Measurements from ENCODE around the gene SYNC.
"Not testable (repeated sequence)": the region's sequence is repeated elsewhere in the genome, so short reads cannot be mapped to it uniquely, and the experiment has no call there.

SYNC gene

GRCh38 chr1:32696996-32697395 lies 5.6 kb downstream of the SYNC start:
- not testable (repeated sequence) for DNase-seq (ENCODE audit: low spot score); H3K14ac ChIP-seq (ENCODE audit: low read length)

GRCh38 chr1:32696041-32696440 lies 6.5 kb downstream of the SYNC start:
- Histone ChIP-seq H4K91ac (ENCODE audit: low read depth, low read length, poor library complexity) (no peak overlapping the region), H2BK120ac (ENCODE audit: low read depth, low read length) (no peak overlapping the region), H3K9me3 (replicated peaks in 1 of 2; ENCODE audit: control insufficient read depth in 2 of 2, insufficient read depth in 1 of 2, low read depth in 1 of 2, low read length in 2 of 2) (no peaks in the 10 kb centered on the region), H2BK12ac (ENCODE audit: low read length) (no peak overlapping the region), H4K8ac (ENCODE audit: low read depth, low read length) (no peak overlapping the region), H3K27me3 (ENCODE audit: control insufficient read depth in 3 of 3, insufficient read depth in 3 of 3, low read depth in 1 of 3, low read length in 3 of 3) (peaks cover 0 to under 1% (median 0%) of the 10 kb centered on the region in 3 experiments), H3K4me2 (ENCODE audit: insufficient read depth, low read length, poor library complexity, severe bottlenecking) (no peak overlapping the region), H3K4ac (ENCODE audit: low read length) (no peak overlapping the region), H2BK5ac (ENCODE audit: low read length) (no peak overlapping the region), H3K4me3 (ENCODE audit: low read length in 2 of 2) (no peak overlapping the region), H2AFZ (ENCODE audit: low read length) (no peak overlapping the region), H2AK5ac (ENCODE audit: low read depth, low read length) (no peak overlapping the region), H3K27ac (replicated peaks; ENCODE audit: low read length) (no peak overlapping the region), H3K79me1 (ENCODE audit: low read depth, low read length) (no peaks in the 10 kb centered on the region), H3K14ac (ENCODE audit: low read length) (no peak overlapping the region), H3K9ac (ENCODE audit: low read depth, low read length, poor library complexity) (no peak overlapping the region), H3K4me1 (ENCODE audit: control insufficient read depth in 2 of 2, insufficient read depth in 1 of 2, low read depth in 1 of 2, low read length in 2 of 2) (no peaks in the 10 kb centered on the region), H3K36me3 (replicated peaks in 1 of 2; ENCODE audit: control insufficient read depth in 2 of 2, insufficient read depth in 2 of 2, low read length in 2 of 2) (no peaks in the 10 kb centered on the region), H3K18ac (ENCODE audit: low read length) (no peak overlapping the region), H3K23ac (ENCODE audit: low read depth, low read length, poor library complexity) (no peak overlapping the region), H2BK15ac (ENCODE audit: low read length) (no peak overlapping the region)
- WGBS, 2 donors (ENCODE audit: extremely low coverage in 2 of 2, insufficient read length in 2 of 2, insufficient replicate concordance in 1 of 2) = no CpG with 5 or more reads among the region's 9 CpGs
- no peak for DNase-seq (ENCODE audit: low spot score)

More at GRCh38 chr1:32696996-32697395, 5.6 kb downstream of the SYNC start:
- not testable (repeated sequence) for H3K36me3 ChIP-seq (replicated peaks in 1 of 2; ENCODE audit: control insufficient read depth in 2 of 2, insufficient read depth in 2 of 2, low read length in 2 of 2); H2AFZ ChIP-seq (ENCODE audit: low read length); H2AK5ac ChIP-seq (ENCODE audit: low read depth, low read length); H4K91ac ChIP-seq (ENCODE audit: low read depth, low read length, poor library complexity); H2BK15ac ChIP-seq (ENCODE audit: low read length); H3K79me1 ChIP-seq (ENCODE audit: low read depth, low read length); H2BK5ac ChIP-seq (ENCODE audit: low read length); H2BK12ac ChIP-seq (ENCODE audit: low read length); H2BK120ac ChIP-seq (ENCODE audit: low read depth, low read length); H3K27ac ChIP-seq (replicated peaks; ENCODE audit: low read length); H3K4me1 ChIP-seq (ENCODE audit: control insufficient read depth in 2 of 2, insufficient read depth in 1 of 2, low read depth in 1 of 2, low read length in 2 of 2); H3K4ac ChIP-seq (ENCODE audit: low read length); H3K18ac ChIP-seq (ENCODE audit: low read length); H4K8ac ChIP-seq (ENCODE audit: low read depth, low read length); H3K4me2 ChIP-seq (ENCODE audit: insufficient read depth, low read length, poor library complexity, severe bottlenecking); H3K9ac ChIP-seq (ENCODE audit: low read depth, low read length, poor library complexity); H3K23ac ChIP-seq (ENCODE audit: low read depth, low read length, poor library complexity); H3K9me3 ChIP-seq (replicated peaks in 1 of 2; ENCODE audit: control insufficient read depth in 2 of 2, insufficient read depth in 1 of 2, low read depth in 1 of 2, low read length in 2 of 2); H3K4me3 ChIP-seq (ENCODE audit: low read length in 2 of 2)
- no CpG with 5 or more reads among the region's 8 CpGs for WGBS, 2 donors (ENCODE audit: extremely low coverage in 2 of 2, insufficient read length in 2 of 2, insufficient replicate concordance in 1 of 2)
- H3K27me3 ChIP-seq (ENCODE audit: control insufficient read depth in 3 of 3, insufficient read depth in 3 of 3, low read depth in 1 of 3, low read length in 3 of 3) = peaks cover 0 to 10% (median 7%) of the 10 kb centered on the region in 3 experiments

- H3K79me1 ChIP-seq (ENCODE audit: low read depth, low read length) = no peaks in the 10 kb centered on the region
- no peak overlapping the region for H3K4ac ChIP-seq (ENCODE audit: low read length)
- no peaks in the 10 kb centered on the region for H3K4me1 ChIP-seq (ENCODE audit: control insufficient read depth in 2 of 2, insufficient read depth in 1 of 2, low read depth in 1 of 2, low read length in 2 of 2)
- no peak overlapping the region for H2AK5ac ChIP-seq (ENCODE audit: low read depth, low read length)
- H3K9ac ChIP-seq (ENCODE audit: low read depth, low read length, poor library complexity) = no peak overlapping the region
- no peak overlapping the region for H2BK12ac ChIP-seq (ENCODE audit: low read length)
- no peak overlapping the region for H2BK15ac ChIP-seq (ENCODE audit: low read length)
- H3K27me3 ChIP-seq (ENCODE audit: control insufficient read depth in 3 of 3, insufficient read depth in 3 of 3, low read depth in 1 of 3, low read length in 3 of 3) = no peaks in the 10 kb centered on the region
- H2BK5ac ChIP-seq (ENCODE audit: low read length) = no peak overlapping the region
- no peaks in the 10 kb centered on the region for H3K9me3 ChIP-seq (replicated peaks in 1 of 2; ENCODE audit: control insufficient read depth in 2 of 2, insufficient read depth in 1 of 2, low read depth in 1 of 2, low read length in 2 of 2)
- H4K8ac ChIP-seq (ENCODE audit: low read depth, low read length) = no peak overlapping the region
- no peaks in the 10 kb centered on the region for H3K36me3 ChIP-seq (replicated peaks in 1 of 2; ENCODE audit: control insufficient read depth in 2 of 2, insufficient read depth in 2 of 2, low read length in 2 of 2)
- no peak overlapping the region for H2AFZ ChIP-seq (ENCODE audit: low read length)
- no peak overlapping the region for H3K4me2 ChIP-seq (ENCODE audit: insufficient read depth, low read length, poor library complexity, severe bottlenecking)
- no peak overlapping the region for H3K14ac ChIP-seq (ENCODE audit: low read length)
- H3K23ac ChIP-seq (ENCODE audit: low read depth, low read length, poor library complexity) = no peak overlapping the region
- no CpG with 5 or more reads among the region's 17 CpGs for WGBS, 2 donors (ENCODE audit: extremely low coverage in 2 of 2, insufficient read length in 2 of 2, insufficient replicate concordance in 1 of 2)
- no peak overlapping the region for H3K18ac ChIP-seq (ENCODE audit: low read length)
- no peak overlapping the region for H3K27ac ChIP-seq (replicated peaks; ENCODE audit: low read length)
- no peak overlapping the region for H2BK120ac ChIP-seq (ENCODE audit: low read depth, low read length)
- H4K91ac ChIP-seq (ENCODE audit: low read depth, low read length, poor library complexity) = no peak overlapping the region
- no peak for DNase-seq (ENCODE audit: low spot score)
- H3K4me3 ChIP-seq (ENCODE audit: low read length in 2 of 2) = no peak overlapping the region
Measured at GRCh38 chr1:32695098-32695904, 7.3 kb downstream of the SYNC start.

GRCh38 chr1:32693455-32694174 lies 9.0 kb downstream of the SYNC start:
- no CpG with 5 or more reads among the region's 6 CpGs for WGBS, 2 donors (ENCODE audit: extremely low coverage in 2 of 2, insufficient read length in 2 of 2, insufficient replicate concordance in 1 of 2)
- H2BK12ac ChIP-seq (ENCODE audit: low read length) = no peak overlapping the region
- DNase-seq (ENCODE audit: low spot score) = no peak
- H3K23ac ChIP-seq (ENCODE audit: low read depth, low read length, poor library complexity) = no peak overlapping the region
- H2BK15ac ChIP-seq (ENCODE audit: low read length) = no peak overlapping the region
- no peak overlapping the region for H3K9ac ChIP-seq (ENCODE audit: low read depth, low read length, poor library complexity)
- H3K27me3 ChIP-seq (ENCODE audit: control insufficient read depth in 3 of 3, insufficient read depth in 3 of 3, low read depth in 1 of 3, low read length in 3 of 3) = no peaks in the 10 kb centered on the region
- no peaks in the 10 kb centered on the region for H3K4me1 ChIP-seq (ENCODE audit: control insufficient read depth in 2 of 2, insufficient read depth in 1 of 2, low read depth in 1 of 2, low read length in 2 of 2)
- H2AFZ ChIP-seq (ENCODE audit: low read length) = no peak overlapping the region
- H3K18ac ChIP-seq (ENCODE audit: low read length) = no peak overlapping the region
- no peak overlapping the region for H3K4me2 ChIP-seq (ENCODE audit: insufficient read depth, low read length, poor library complexity, severe bottlenecking)
- H2BK120ac ChIP-seq (ENCODE audit: low read depth, low read length) = no peak overlapping the region
- H3K4ac ChIP-seq (ENCODE audit: low read length) = no peak overlapping the region
- H3K4me3 ChIP-seq (ENCODE audit: low read length in 2 of 2) = no peak overlapping the region
- no peaks in the 10 kb centered on the region for H3K9me3 ChIP-seq (replicated peaks in 1 of 2; ENCODE audit: control insufficient read depth in 2 of 2, insufficient read depth in 1 of 2, low read depth in 1 of 2, low read length in 2 of 2)
- H2BK5ac ChIP-seq (ENCODE audit: low read length) = no peak overlapping the region
- H3K79me1 ChIP-seq (ENCODE audit: low read depth, low read length) = no peaks in the 10 kb centered on the region
- no peak overlapping the region for H3K14ac ChIP-seq (ENCODE audit: low read length)
- H2AK5ac ChIP-seq (ENCODE audit: low read depth, low read length) = no peak overlapping the region
- no peak overlapping the region for H4K8ac ChIP-seq (ENCODE audit: low read depth, low read length)
- no peak overlapping the region for H3K27ac ChIP-seq (replicated peaks; ENCODE audit: low read length)
- H4K91ac ChIP-seq (ENCODE audit: low read depth, low read length, poor library complexity) = no peak overlapping the region
- H3K36me3 ChIP-seq (replicated peaks in 1 of 2; ENCODE audit: control insufficient read depth in 2 of 2, insufficient read depth in 2 of 2, low read length in 2 of 2) = no peaks in the 10 kb centered on the region
